PFSK-1 (cell line): ENCODE results near the gene GFY.

Experiments used
- FOXP2 ChIP-seq: optimal IDR thresholded peaks from 2 replicates; pipeline ENCODE3; 2011; ENCODE audit warnings: borderline replicate concordance, control low read depth, inconsistent platforms; ENCODE audit not compliant: insufficient read depth; ENCODE audit errors: extremely low read length, extremely low read depth
- POLR2AphosphoS5 ChIP-seq: IDR thresholded peaks from 2 replicates; pipeline ENCODE4 v1.6.1; 2012; ENCODE audit warnings: low read depth, mild to moderate bottlenecking, control low read depth, low read length, moderate library complexity
- SIN3A ChIP-seq: IDR thresholded peaks from 2 replicates; pipeline ENCODE4 v1.6.1; 2012; ENCODE audit warnings: mild to moderate bottlenecking, low read length, moderate library complexity, borderline replicate concordance; ENCODE audit not compliant: insufficient read depth
- TAF1 ChIP-seq: IDR thresholded peaks from 2 replicates; pipeline ENCODE4 v1.6.1; 2012; ENCODE audit warnings: low read length, control low read depth, borderline replicate concordance; ENCODE audit not compliant: insufficient read depth
- TF ChIP-seq, protein P1 (sequence below), 2 experiments: IDR thresholded peaks; 2 replicates each; pipeline versions ENCODE4 v1.6.1 to v1.8.0; 2011 to 2012; ENCODE audit warnings: low read depth in 2 of 2, low read length in 2 of 2, control low read depth in 1 of 2, inconsistent platforms in 1 of 2, mild to moderate bottlenecking in 1 of 2, moderate library complexity in 1 of 2; ENCODE audit not compliant: insufficient read depth in 1 of 2

GFY gene

DNA sequence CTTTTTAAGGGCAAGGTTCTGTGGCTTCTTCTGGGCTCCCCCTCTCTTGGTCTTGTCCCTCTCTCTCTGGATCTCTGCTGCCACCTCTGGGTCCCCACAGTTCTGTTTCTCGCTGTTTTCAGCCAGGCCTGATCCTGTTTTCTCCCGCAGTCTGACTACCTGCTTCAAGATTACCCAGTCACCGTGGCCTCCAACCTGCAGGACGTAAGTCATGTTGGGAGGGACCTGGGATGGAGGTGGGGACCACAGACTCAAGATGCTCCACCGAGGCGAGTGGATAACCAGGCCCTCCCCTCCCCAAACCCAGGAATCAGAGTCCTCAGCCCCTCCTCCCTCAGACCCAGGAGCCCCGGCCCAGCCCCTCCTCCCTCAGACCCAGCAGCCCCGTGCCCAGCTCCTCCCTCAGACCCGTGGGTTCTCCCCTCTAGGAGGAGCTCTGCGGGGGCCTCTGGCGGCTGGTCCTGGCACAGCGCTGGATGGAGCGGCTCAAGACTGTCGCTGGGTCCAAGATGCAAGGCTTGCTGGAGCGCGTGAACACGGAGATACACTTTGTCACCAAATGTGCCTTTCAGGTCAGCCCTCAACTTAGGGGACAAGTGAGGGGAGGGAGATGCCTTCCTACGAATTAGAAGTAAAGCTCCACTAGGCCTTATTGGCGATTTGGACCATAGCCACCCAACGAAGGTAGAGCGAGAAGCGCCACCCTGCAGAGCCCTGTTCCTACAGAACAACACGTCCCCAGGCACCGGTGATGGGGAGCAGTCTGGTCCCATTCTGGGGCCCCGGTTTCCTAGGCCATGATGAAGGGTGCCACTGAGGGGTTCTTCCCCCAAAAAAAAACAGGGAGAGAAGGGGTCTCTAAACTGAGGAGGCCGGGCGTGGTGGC is 51.0 kb downstream of the GFY start:
- no peak for TF ChIP-seq TAF1
- no peak for TF ChIP-seq FOXP2
- TF ChIP-seq, protein P1, sequence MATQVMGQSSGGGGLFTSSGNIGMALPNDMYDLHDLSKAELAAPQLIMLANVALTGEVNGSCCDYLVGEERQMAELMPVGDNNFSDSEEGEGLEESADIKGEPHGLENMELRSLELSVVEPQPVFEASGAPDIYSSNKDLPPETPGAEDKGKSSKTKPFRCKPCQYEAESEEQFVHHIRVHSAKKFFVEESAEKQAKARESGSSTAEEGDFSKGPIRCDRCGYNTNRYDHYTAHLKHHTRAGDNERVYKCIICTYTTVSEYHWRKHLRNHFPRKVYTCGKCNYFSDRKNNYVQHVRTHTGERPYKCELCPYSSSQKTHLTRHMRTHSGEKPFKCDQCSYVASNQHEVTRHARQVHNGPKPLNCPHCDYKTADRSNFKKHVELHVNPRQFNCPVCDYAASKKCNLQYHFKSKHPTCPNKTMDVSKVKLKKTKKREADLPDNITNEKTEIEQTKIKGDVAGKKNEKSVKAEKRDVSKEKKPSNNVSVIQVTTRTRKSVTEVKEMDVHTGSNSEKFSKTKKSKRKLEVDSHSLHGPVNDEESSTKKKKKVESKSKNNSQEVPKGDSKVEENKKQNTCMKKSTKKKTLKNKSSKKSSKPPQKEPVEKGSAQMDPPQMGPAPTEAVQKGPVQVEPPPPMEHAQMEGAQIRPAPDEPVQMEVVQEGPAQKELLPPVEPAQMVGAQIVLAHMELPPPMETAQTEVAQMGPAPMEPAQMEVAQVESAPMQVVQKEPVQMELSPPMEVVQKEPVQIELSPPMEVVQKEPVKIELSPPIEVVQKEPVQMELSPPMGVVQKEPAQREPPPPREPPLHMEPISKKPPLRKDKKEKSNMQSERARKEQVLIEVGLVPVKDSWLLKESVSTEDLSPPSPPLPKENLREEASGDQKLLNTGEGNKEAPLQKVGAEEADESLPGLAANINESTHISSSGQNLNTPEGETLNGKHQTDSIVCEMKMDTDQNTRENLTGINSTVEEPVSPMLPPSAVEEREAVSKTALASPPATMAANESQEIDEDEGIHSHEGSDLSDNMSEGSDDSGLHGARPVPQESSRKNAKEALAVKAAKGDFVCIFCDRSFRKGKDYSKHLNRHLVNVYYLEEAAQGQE (IDR thresholded peaks at IDR 0.05; ENCODE audit: insufficient read depth in 1 of 2, low read depth in 2 of 2, low read length in 2 of 2): no peak
- no peak for TF ChIP-seq SIN3A
- TF ChIP-seq POLR2AphosphoS5: no peak
